Measurements from ENCODE around the gene PLEK. TPM values are rescaled to one million over a fixed set of nuclear protein-coding genes. Genes with fewer than 3 reads are reported as not detected.
A peak's percentile ranks its signal among the peaks of the same experiment; 100 is the strongest.

The PLEK gene
- total and polyA plus RNA-seq, 10 of the 15 experiments (the other 5 are each of a cell fraction or from before 2014, with no cell fraction given) = 229 to 804 (median 362) TPM

DNA sequence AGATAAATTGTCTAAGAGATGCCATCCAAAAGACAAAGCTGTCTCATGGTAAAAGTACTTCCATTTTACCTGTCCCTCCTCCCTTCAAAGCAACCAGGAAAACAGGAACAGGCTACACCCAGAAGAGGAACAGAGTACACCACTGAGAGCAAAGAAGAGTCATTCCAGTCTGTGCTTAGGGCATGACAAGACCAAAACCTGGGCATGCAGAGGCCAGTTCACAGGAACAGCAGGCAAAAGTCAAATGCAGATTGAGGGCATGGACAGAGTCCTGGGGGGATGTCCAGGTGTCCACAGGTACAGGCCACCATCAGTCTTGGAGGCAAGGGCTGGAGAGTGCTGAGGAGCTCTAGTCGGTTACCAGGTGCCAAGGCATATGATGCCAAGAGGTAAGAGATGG, 23.7 kb downstream of the PLEK start (continued):
- peak; percentile 83; the same call in 1 of the 3 replicates for TF ChIP-seq POU2F2 (IDR thresholded peaks at IDR 0.05; ENCODE audit: borderline replicate concordance, low read depth, low read length)
- TF ChIP-seq NBN (IDR thresholded peaks at IDR 0.05) = no peak
- no peak for TF ChIP-seq EZH2 (IDR thresholded peaks at IDR 0.05; ENCODE audit: borderline replicate concordance, control insufficient read depth, low read depth, low read length)
- peak; percentile 67; the same call in 1 of the 2 replicates for TF ChIP-seq DPF2 (IDR thresholded peaks at IDR 0.05)
- TF ChIP-seq, protein P1, sequence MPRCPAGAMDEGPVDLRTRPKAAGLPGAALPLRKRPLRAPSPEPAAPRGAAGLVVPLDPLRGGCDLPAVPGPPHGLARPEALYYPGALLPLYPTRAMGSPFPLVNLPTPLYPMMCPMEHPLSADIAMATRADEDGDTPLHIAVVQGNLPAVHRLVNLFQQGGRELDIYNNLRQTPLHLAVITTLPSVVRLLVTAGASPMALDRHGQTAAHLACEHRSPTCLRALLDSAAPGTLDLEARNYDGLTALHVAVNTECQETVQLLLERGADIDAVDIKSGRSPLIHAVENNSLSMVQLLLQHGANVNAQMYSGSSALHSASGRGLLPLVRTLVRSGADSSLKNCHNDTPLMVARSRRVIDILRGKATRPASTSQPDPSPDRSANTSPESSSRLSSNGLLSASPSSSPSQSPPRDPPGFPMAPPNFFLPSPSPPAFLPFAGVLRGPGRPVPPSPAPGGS (IDR thresholded peaks at IDR 0.05; ENCODE audit: borderline replicate concordance, insufficient read depth, low read depth, low read length, poor library complexity, severe bottlenecking) = peak; percentile 62
- TF ChIP-seq, protein P2, sequence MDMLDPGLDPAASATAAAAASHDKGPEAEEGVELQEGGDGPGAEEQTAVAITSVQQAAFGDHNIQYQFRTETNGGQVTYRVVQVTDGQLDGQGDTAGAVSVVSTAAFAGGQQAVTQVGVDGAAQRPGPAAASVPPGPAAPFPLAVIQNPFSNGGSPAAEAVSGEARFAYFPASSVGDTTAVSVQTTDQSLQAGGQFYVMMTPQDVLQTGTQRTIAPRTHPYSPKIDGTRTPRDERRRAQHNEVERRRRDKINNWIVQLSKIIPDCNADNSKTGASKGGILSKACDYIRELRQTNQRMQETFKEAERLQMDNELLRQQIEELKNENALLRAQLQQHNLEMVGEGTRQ (IDR thresholded peaks at IDR 0.05; ENCODE audit: borderline replicate concordance, low read depth, low read length) = no peak
- TF ChIP-seq SMAD5 (IDR thresholded peaks at IDR 0.05; ENCODE audit: low read depth) = peak; percentile 20; the same call in 1 of the 2 replicates
- TF ChIP-seq SP1 (IDR thresholded peaks at IDR 0.05; ENCODE audit: low read depth, low read length) = no peak
- TF ChIP-seq ESRRA (IDR thresholded peaks at IDR 0.05; ENCODE audit: low read length) = no peak
- TF ChIP-seq POLR2A (IDR thresholded peaks at IDR 0.05; ENCODE audit: low read depth, low read length) = peak; percentile 73
- peak; percentile 56; the same call in 1 of the 2 replicates for TF ChIP-seq TCF12 (IDR thresholded peaks at IDR 0.05; ENCODE audit: low read depth, low read length)
- TF ChIP-seq LARP7 (IDR thresholded peaks at IDR 0.05) = no peak
- peak; percentile 72 for TF ChIP-seq FOXM1 (IDR thresholded peaks at IDR 0.05; ENCODE audit: low read depth, low read length)
- TF ChIP-seq KDM1A (IDR thresholded peaks at IDR 0.05; ENCODE audit: borderline replicate concordance) = no peak
- TF ChIP-seq CHD2 (IDR thresholded peaks at IDR 0.05; ENCODE audit: borderline replicate concordance, low read depth, low read length) = peak; percentile 18; the same call in 1 of the 2 replicates
- TF ChIP-seq, protein P3, sequence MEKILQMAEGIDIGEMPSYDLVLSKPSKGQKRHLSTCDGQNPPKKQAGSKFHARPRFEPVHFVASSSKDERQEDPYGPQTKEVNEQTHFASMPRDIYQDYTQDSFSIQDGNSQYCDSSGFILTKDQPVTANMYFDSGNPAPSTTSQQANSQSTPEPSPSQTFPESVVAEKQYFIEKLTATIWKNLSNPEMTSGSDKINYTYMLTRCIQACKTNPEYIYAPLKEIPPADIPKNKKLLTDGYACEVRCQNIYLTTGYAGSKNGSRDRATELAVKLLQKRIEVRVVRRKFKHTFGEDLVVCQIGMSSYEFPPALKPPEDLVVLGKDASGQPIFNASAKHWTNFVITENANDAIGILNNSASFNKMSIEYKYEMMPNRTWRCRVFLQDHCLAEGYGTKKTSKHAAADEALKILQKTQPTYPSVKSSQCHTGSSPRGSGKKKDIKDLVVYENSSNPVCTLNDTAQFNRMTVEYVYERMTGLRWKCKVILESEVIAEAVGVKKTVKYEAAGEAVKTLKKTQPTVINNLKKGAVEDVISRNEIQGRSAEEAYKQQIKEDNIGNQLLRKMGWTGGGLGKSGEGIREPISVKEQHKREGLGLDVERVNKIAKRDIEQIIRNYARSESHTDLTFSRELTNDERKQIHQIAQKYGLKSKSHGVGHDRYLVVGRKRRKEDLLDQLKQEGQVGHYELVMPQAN (conservative IDR thresholded peaks at IDR 0.05) = no peak
- no peak for TF ChIP-seq PRDM15 (CRISPR knock-in tag; IDR thresholded peaks at IDR 0.05)
- no peak for TF ChIP-seq HDGF (IDR thresholded peaks at IDR 0.05)
- peak; percentile 87; the same call in 1 of the 2 replicates for TF ChIP-seq BACH1 (IDR thresholded peaks at IDR 0.05; ENCODE audit: borderline replicate concordance)
- no peak for TF ChIP-seq IRF5 (IDR thresholded peaks at IDR 0.05; ENCODE audit: borderline replicate concordance)

Data from GM12878 (cell line).